G401 (cell line): ENCODE measurements around the gene OR4C3. TPM values are rescaled to one million over a fixed set of nuclear protein-coding genes. Genes with fewer than 3 reads are reported as not detected.
"Not testable (repeated sequence)": the region's sequence is repeated elsewhere in the genome, so short reads cannot be mapped to it uniquely, and the experiment has no call there.

Experiments used
- DNase-seq: peaks from one replicate; pipeline ENCODE4 v3.0.0-alpha.2; 2015; ENCODE audit warnings: low spot score
- in situ Hi-C: cut with HindIII; loops from 2 replicates; pipeline ENCODE4 v1.10.0; 2016; ENCODE audit warnings: low sequenced_read_pairs, mixed read lengths
- total RNA-seq: library from RNA; depleted of rRNA; stranded (reverse); fragments of >200 nt; shearing (Covaris generic); gene quantifications from 2 replicates; pipeline ENCODE4 v1.2.3, GENCODE V29; 2014; rRNA removed

The OR4C3 gene
- not detected in 2 replicates for total RNA-seq

DNA sequence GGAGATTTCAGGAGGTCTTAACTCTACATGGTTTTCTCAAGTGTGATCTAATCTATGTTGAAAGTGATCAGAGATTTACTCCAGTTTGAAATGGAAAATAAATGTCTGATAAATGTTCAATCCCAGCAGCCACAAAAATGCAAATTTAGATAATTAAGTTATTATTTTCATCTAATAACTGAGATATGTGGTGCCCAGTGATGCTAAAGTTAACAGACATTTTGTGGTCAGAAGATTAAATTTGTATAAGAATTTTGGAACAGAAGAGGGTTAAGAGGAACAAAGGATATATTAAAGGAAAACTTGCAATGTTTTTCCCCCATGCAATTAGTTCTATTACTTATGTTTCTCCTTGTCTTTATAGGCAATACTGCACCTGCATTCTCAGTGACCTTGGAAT lies at the start of gene OR4C3:
OR4C3 (plus strand) TSS at position 301 of the 400 bp plus-strand sequence. CDS start 102 bp downstream, outside the sequence.
- in situ Hi-C loops, DNase-seq: not testable (repeated sequence)

- DNase-seq: no peak
- in situ Hi-C loops: no loop called here
Measured at GRCh38 chr11:48305923-48306322, 18.8 kb upstream of the OR4C3 start, which contains the start of gene OR4S1. Gene OR4S1 (plus strand): TSS chr11:48306223. CDS start chr11:48306223, 0 bp downstream.

GRCh38 chr11:48307760-48308386 lies 16.8 kb upstream of the OR4C3 start:
- in situ Hi-C loops: no loop called here
- peak; percentile 3 for DNase-seq

GRCh38 chr11:48313590-48313989 lies 11.1 kb upstream of the OR4C3 start:
- in situ Hi-C loops, DNase-seq: not testable (repeated sequence)

DNA sequence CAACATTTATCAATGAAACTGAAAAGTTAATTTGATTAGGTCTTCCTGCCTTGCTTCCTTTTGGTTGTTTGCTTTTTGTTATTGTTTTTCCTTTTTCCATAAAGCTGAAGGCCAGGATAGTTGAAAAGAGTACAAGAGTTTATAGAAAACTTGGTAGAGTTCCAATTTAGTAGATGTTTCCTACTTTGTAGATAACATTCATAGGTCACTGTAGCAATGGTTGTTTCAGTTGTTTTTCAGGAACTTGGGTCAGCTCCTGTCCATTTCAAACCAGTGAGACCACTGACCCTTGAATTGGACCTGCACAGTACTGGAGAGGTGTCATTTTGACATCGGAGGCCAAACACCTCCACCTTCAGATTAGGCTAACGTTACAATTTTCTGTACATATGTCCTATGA lies 4.9 kb upstream of the OR4C3 start:
- DNase-seq, in situ Hi-C loops: not testable (repeated sequence)

DNA sequence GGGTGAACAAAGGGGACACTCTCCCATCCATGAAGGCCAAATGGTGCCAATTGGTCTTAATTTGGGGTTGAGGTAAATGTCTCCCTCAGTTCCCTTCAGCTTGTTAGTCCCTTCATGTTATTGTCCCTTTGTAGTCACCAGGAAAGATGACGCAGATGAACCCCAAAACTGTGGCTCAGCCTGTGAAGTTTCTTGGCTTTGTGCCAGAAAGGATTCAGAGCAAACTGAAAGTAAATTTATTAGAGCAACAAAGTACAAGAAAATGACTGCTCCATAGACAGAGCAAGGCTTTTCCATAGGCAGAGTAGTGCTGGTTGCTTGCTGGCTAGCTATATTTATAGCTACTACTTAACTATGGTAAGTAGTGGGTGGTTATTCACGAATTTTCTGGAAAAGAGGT lies 16.7 kb downstream of the OR4C3 start:
- in situ Hi-C loops: no loop called here
- no peak for DNase-seq

- DNase-seq, in situ Hi-C loops: not testable (repeated sequence)
Measured at GRCh38 chr11:48342505-48342904, 17.8 kb downstream of the OR4C3 start.

DNA sequence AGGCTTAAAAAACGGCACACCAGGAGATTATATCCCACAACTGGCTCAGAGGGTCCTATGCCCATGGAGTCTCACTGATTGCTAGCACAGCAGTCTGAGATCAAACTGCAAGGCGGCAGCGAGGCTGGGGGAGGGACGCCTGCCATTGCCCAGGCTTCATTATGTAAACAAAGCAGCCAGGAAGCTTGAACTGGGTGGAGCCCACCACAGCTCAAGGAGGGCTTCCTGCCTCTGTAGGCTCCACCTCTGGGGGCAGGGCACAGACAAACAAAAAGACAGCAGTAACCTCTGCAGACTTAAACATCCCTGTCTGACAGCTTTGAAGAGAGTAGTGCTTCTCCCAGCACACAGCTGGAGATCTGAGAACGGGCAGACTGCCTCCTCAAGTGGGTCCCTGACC lies 21.6 kb downstream of the OR4C3 start:
- DNase-seq, in situ Hi-C loops: not testable (repeated sequence)

DNA sequence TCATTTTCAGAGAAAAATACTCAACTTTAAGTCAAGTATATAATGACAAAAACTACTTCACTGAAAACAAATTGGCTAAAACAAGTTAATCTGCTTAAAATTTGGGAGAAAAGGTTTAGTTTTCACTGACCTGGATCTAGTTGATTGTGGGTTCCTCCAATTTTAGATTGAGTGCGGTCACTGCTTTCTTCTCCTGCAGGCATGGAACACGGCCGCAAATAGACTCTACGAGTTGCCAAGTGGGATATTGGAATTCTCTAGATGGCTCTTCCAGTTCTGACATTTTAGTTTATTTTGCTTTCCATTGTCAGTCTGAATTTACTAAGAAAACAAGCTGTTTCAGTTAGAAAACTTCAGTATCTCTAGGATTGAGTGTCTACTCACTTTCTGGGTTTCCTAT lies 29.3 kb downstream of the OR4C3 start:
- no peak for DNase-seq
- in situ Hi-C loops: loop anchor here (25.0 kb wide), 1 partner anchor 1683 kb away; the partner anchor contains the start of gene OR4C45

- in situ Hi-C loops: loop anchor here (25.0 kb wide), 1 partner anchor 1683 kb away; the partner anchor contains the start of gene OR4C45
- no peak for DNase-seq
Measured at GRCh38 chr11:48354677-48355076, 30.0 kb downstream of the OR4C3 start.

DNA sequence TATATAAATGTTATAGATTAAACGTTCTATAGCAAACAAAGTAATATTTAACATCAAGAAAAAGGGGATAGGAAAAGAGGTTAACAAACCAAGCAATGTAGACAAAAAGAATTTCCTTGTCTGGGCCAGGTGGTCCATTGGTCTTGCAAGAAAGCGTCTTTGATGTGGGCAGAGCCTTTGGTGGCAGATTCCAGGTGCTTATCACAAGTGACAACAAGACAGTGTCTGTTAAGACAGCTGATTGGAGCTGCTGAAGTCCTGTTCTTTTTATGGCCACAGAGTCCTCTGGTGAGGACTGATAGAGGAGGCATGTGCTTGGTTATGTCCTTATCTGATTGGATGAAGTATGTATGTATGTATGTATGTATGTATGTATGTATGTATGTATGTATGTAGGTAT lies 36.6 kb downstream of the OR4C3 start:
- not testable (repeated sequence) for DNase-seq

GRCh38 chr11:48366365-48366764 lies 41.6 kb downstream of the OR4C3 start, which contains the start of gene OR4C5:
Gene OR4C5 (minus strand): TSS chr11:48366465. CDS start chr11:48366465, 0 bp downstream.
- DNase-seq: no peak
- in situ Hi-C loops: loop anchor here (25.0 kb wide), 1 partner anchor 1671 kb away; the partner anchor contains the start of gene OR4C45

More for the DNA sequence above, 36.6 kb downstream of the OR4C3 start:
- in situ Hi-C loops: loop anchor here (25.0 kb wide), 1 partner anchor 1676 kb away; the partner anchor contains the start of gene OR4C45

Other genes with a start within 250 kb of the OR4C3 start
- gene OR4B1, start 108.1 kb upstream of the OR4C3 start, total RNA-seq: not detected in 2 replicates
- gene OR4X2, start 79.8 kb upstream of the OR4C3 start, total RNA-seq: not detected in 2 replicates
- gene OR4X1, start 61.1 kb upstream of the OR4C3 start, total RNA-seq: not detected in 2 replicates
- not detected in 2 replicates for gene OR4S1, start 18.7 kb upstream of the OR4C3 start, total RNA-seq
- not detected in 2 replicates for gene OR4C5, start 41.5 kb downstream of the OR4C3 start, total RNA-seq
- not detected in 2 replicates for gene OR4A47, start 163.9 kb downstream of the OR4C3 start, total RNA-seq